ENCODE results near the gene RHBDD1.

- no peak for TF ChIP-seq POLR2A (IDR thresholded peaks at IDR 0.05)
- TF ChIP-seq, protein P1, sequence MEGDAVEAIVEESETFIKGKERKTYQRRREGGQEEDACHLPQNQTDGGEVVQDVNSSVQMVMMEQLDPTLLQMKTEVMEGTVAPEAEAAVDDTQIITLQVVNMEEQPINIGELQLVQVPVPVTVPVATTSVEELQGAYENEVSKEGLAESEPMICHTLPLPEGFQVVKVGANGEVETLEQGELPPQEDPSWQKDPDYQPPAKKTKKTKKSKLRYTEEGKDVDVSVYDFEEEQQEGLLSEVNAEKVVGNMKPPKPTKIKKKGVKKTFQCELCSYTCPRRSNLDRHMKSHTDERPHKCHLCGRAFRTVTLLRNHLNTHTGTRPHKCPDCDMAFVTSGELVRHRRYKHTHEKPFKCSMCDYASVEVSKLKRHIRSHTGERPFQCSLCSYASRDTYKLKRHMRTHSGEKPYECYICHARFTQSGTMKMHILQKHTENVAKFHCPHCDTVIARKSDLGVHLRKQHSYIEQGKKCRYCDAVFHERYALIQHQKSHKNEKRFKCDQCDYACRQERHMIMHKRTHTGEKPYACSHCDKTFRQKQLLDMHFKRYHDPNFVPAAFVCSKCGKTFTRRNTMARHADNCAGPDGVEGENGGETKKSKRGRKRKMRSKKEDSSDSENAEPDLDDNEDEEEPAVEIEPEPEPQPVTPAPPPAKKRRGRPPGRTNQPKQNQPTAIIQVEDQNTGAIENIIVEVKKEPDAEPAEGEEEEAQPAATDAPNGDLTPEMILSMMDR (IDR thresholded peaks at IDR 0.05): no peak
Observed at GRCh38 chr2:226977775-226978190, 141.9 kb downstream of the RHBDD1 start.

Measured in uterus (tissue), 2 donors.